Measurements from ENCODE around the gene C3orf49.

Gene C3orf49

DNA sequence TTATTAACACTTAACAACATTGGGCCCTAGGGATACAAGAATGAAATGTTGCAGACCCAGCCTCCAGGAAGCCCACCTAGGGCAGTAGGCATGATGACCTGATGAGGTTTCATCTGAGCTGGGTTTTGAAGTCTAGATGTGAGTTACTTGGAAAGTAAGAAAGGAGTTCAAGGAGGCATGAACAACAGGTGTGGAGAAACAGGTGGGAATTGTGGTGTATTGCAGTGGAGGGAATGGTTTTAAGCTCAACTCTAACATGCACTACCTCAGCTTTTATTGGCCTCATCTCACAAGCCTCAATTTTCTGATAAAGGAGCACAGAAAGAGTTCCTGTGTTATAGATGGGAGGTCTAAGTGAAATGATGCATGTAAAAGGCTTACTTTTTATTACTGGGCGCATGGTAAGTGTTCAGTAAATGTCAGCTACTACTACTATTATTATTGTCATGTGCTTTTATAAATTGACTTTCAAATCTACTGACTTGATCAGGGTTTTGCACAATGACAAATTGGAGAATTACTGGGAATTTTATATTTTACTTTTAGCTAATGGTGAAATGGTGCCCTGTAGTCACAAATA is 73.8 kb downstream of the C3orf49 start:
- no peak for DNase-seq

- DNase-seq, result no peak
Measured at GRCh38 chr3:63895422-63896189, 76.5 kb downstream of the C3orf49 start.

GRCh38 chr3:63896332-63897030 is 77.4 kb downstream of the C3orf49 start:
- DNase-seq, result no peak
